K562 (cell line): ENCODE data around the gene JDP2. TPM values are rescaled to one million over a fixed set of nuclear protein-coding genes. Genes with fewer than 3 reads are reported as not detected.
A peak's percentile ranks its signal among the peaks of the same experiment; 100 is the strongest.

ENCODE experiments used
- ARID1B ChIP-seq: fragments of 450-650 bp; IDR thresholded peaks from 2 replicates; pipeline ENCODE4 v1.6.1; 2016; ENCODE audit warnings: antibody characterized with exemption, mild to moderate bottlenecking, inconsistent platforms
- CBFA2T3 ChIP-seq: fragments of 450-650 bp; IDR thresholded peaks from 2 replicates; pipeline ENCODE4 v1.6.1; 2017
- CEBPB ChIP-seq: fragments of 450-650 bp; IDR thresholded peaks from 2 replicates; pipeline ENCODE4 v1.6.1; 2016; ENCODE audit warnings: missing genetic modification characterization, missing compliant biosample characterization
- FOXJ3 ChIP-seq: sonication (generic); formaldehyde crosslinking; IDR thresholded peaks from 2 replicates; pipeline ENCODE4 v1.4.0; 2020; ENCODE audit warnings: mild to moderate bottlenecking, missing genetic modification reagents
- FOXP1 ChIP-seq: sonication (generic); formaldehyde crosslinking; IDR thresholded peaks from 2 replicates; pipeline ENCODE4 v1.8.0; 2022; ENCODE audit warnings: mild to moderate bottlenecking, missing genetic modification reagents
- GTF2E2 ChIP-seq: fragments of 200-800 bp; sonication (Bioruptor generic); IDR thresholded peaks from 2 replicates; pipeline ENCODE4 v1.6.1; 2016; ENCODE audit warnings: missing genetic modification characterization, missing compliant biosample characterization
- KDM1A ChIP-seq, 2 experiments: fragments of 450-650 bp; IDR thresholded peaks; 2 replicates each; pipeline ENCODE4 v1.6.1; 2016; ENCODE audit warnings: mild to moderate bottlenecking in 2 of 2
- PTTG1 ChIP-seq: fragments of 450-650 bp; IDR thresholded peaks from 2 replicates; pipeline ENCODE4 v1.6.1; 2016; ENCODE audit warnings: low read depth, mild to moderate bottlenecking, missing genetic modification characterization, missing compliant biosample characterization
- SAFB2 ChIP-seq: fragments of 200-400 bp; formaldehyde crosslinking; IDR thresholded peaks from 2 replicates; pipeline ENCODE4 v1.6.1; 2018; ENCODE audit warnings: borderline replicate concordance, low read length, low read depth, moderate library complexity; ENCODE audit not compliant: severe bottlenecking
- SOX6 ChIP-seq: fragments of 450-650 bp; IDR thresholded peaks from 2 replicates; pipeline ENCODE4 v1.6.1; 2014; ENCODE audit warnings: mild to moderate bottlenecking
- TAF1 ChIP-seq: IDR thresholded peaks from 2 replicates; pipeline ENCODE4 v1.6.1; 2011; ENCODE audit warnings: mild to moderate bottlenecking, low read length, moderate library complexity; ENCODE audit not compliant: insufficient read depth, control insufficient read depth, severe bottlenecking; ENCODE audit errors: extremely low read depth
- TOE1 ChIP-seq, 2 experiments: fragments of 450-650 bp in 1 of 2; sonication (generic) in 1 of 2; formaldehyde crosslinking in 1 of 2; IDR thresholded peaks; 2 replicates each; pipeline versions ENCODE4 v1.7.1 to v1.8.0; 2016 to 2022; ENCODE audit warnings: borderline replicate concordance in 2 of 2, mild to moderate bottlenecking in 2 of 2, antibody characterized with exemption in 1 of 2, inconsistent platforms in 1 of 2, low read depth in 1 of 2, missing genetic modification reagents in 1 of 2, moderate library complexity in 1 of 2
- ZNF24 ChIP-seq: fragments of 450-650 bp; IDR thresholded peaks from 2 replicates; pipeline ENCODE4 v1.6.1; 2016
- ZNF41 ChIP-seq: fragments of 250-450 bp; sonication (Bioruptor Pico); conservative IDR thresholded peaks from 2 replicates; pipeline ENCODE4 v1.4.0; 2020; ENCODE audit warnings: mild to moderate bottlenecking
- polyA plus RNA-seq, 8 experiments: library from polyadenylated mRNA; depleted of rRNA in 4 of 8; stranded (reverse) in 5 of 8; unstranded in 3 of 8; fragments of >200 nt; fragmentation: Nextera tagmentation in 2 of 8; fragmentation: Illumina TruSeq in 1 of 8; extraction: Ambion mirVana in 2 of 8; extraction: Trizol in 1 of 8; gene quantifications; 2 replicates each; pipeline versions ENCODE4 v1.2.1 to v1.2.3, GENCODE V29; 2011 to 2014; ENCODE audit warnings: inconsistent platforms in 1 of 8, missing spikeins in 1 of 8
- total RNA-seq, 7 experiments: library from RNA; depleted of rRNA in 6 of 7; stranded (reverse); fragments of >200 nt in 6 of 7; fragmentation: Illumina TruSeq in 2 of 7; extraction: Trizol in 2 of 7; gene quantifications; 2 replicates each; pipeline versions ENCODE4 v1.2.1 to v1.2.3, GENCODE V29; 2011 to 2021; ENCODE audit warnings: low replicate concordance in 1 of 7
- TF ChIP-seq, protein P1 (sequence below): fragments of 450-650 bp; formaldehyde crosslinking; IDR thresholded peaks from 2 replicates; pipeline ENCODE4 v1.4.0; 2022; ENCODE audit warnings: missing genetic modification characterization
- TF ChIP-seq, protein P2 (sequence below): fragments of 450-650 bp; IDR thresholded peaks from 2 replicates; pipeline ENCODE4 v1.6.1; 2017; ENCODE audit warnings: mild to moderate bottlenecking, moderate library complexity
- TF ChIP-seq, protein P3 (sequence below): fragments of 450-650 bp; IDR thresholded peaks from 2 replicates; pipeline ENCODE4 v1.6.1; 2018; ENCODE audit not compliant: partially characterized antibody

JDP2 gene
- total and polyA plus RNA-seq, 9 of the 15 experiments (the other 6 are each of a cell fraction or from before 2014, with no cell fraction given), result 0.27 to 13.8 (median 3.1) TPM

DNA sequence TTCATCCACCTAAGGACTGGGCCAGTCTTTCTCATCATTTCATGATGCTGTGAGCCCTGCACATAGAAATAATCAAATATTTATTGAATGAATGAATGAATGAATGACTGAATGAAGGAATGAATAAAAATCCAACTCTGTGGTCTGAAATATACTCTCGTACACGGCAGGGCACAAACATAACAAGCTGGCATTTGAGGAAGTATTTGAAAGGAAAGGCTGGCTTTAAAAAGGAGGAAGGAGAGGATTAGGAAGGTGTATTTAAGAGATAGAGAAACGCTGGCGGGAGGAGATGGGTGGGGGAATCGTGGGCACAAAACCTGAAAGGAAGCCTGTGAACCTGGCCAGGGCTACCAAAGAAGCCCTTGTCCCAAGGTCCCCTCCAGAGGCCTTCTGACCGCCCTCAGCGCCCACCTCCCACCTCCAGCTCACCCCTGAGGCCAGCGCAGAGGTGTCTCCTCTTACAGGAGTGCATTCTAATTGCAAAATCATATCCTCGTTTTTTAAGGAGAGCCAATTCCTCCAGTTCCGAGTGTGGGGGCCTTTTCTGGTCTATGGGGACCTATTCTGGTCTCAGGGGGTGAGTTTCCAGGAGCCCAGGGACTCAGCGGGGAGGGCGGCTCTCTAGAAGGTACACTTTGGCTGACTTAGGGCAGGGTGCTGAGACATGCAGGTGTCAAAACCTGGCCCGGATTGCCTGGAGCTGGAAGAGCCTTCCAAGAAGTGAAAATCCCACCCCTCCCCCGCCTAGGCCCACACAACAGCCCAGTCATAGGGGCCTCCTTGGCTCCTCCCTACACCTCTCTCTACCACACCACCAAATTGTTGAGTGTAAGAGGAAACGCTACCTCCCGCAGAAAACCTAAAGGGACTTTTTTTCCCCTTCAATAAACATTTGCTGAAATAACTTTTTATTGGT is 8.7 kb upstream of the JDP2 start (continued):
- TF ChIP-seq, protein P1, sequence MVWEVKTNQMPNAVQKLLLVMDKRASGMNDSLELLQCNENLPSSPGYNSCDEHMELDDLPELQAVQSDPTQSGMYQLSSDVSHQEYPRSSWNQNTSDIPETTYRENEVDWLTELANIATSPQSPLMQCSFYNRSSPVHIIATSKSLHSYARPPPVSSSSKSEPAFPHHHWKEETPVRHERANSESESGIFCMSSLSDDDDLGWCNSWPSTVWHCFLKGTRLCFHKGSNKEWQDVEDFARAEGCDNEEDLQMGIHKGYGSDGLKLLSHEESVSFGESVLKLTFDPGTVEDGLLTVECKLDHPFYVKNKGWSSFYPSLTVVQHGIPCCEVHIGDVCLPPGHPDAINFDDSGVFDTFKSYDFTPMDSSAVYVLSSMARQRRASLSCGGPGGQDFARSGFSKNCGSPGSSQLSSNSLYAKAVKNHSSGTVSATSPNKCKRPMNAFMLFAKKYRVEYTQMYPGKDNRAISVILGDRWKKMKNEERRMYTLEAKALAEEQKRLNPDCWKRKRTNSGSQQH (CRISPR knock-in tag), result no peak
- TF ChIP-seq ARID1B (0 out of 2 replicates have a peak, but pooled peaks have one; percentile 19), FOXJ3 (CRISPR knock-in tag) (no peak), TOE1 (IDR thresholded peaks at IDR 0.05; ENCODE audit: borderline replicate concordance) (peak; percentile 72; the same call in 1 of the 2 replicates), TOE1 (CRISPR knock-in tag; IDR thresholded peaks at IDR 0.05; ENCODE audit: borderline replicate concordance, low read depth) (no peak), KDM1A (IDR thresholded peaks at IDR 0.05) (no peak), PTTG1 (tag) (no peak), TAF1 (peak; percentile 22), GTF2E2 (tag) (no peak), SOX6 (peak; percentile 20; the same call in 1 of the 2 replicates), CBFA2T3 (no peak), SAFB2 (no peak), ZNF24 (peak; percentile 73; the same call in 1 of the 2 replicates), ZNF41 (CRISPR knock-in tag) (no peak), FOXP1 (CRISPR knock-in tag) (no peak), CEBPB (tag) (no peak)
- TF ChIP-seq, protein P2, sequence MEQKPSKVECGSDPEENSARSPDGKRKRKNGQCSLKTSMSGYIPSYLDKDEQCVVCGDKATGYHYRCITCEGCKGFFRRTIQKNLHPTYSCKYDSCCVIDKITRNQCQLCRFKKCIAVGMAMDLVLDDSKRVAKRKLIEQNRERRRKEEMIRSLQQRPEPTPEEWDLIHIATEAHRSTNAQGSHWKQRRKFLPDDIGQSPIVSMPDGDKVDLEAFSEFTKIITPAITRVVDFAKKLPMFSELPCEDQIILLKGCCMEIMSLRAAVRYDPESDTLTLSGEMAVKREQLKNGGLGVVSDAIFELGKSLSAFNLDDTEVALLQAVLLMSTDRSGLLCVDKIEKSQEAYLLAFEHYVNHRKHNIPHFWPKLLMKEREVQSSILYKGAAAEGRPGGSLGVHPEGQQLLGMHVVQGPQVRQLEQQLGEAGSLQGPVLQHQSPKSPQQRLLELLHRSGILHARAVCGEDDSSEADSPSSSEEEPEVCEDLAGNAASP, result no peak
- TF ChIP-seq, protein P3, sequence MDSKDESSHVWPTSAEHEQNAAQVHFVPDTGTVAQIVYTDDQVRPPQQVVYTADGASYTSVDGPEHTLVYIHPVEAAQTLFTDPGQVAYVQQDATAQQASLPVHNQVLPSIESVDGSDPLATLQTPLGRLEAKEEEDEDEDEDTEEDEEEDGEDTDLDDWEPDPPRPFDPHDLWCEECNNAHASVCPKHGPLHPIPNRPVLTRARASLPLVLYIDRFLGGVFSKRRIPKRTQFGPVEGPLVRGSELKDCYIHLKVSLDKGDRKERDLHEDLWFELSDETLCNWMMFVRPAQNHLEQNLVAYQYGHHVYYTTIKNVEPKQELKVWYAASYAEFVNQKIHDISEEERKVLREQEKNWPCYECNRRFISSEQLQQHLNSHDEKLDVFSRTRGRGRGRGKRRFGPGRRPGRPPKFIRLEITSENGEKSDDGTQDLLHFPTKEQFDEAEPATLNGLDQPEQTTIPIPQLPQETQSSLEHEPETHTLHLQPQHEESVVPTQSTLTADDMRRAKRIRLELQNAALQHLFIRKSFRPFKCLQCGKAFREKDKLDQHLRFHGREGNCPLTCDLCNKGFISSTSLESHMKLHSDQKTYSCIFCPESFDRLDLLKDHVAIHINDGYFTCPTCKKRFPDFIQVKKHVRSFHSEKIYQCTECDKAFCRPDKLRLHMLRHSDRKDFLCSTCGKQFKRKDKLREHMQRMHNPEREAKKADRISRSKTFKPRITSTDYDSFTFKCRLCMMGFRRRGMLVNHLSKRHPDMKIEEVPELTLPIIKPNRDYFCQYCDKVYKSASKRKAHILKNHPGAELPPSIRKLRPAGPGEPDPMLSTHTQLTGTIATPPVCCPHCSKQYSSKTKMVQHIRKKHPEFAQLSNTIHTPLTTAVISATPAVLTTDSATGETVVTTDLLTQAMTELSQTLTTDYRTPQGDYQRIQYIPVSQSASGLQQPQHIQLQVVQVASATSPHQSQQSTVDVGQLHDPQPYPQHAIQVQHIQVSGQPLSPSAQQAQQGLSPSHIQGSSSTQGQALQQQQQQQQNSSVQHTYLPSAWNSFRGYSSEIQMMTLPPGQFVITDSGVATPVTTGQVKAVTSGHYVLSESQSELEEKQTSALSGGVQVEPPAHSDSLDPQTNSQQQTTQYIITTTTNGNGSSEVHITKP, result peak; percentile 56
